Cortex of kidney (tissue), 1 donor: ENCODE results near the gene LHX5.

Experiments
- DNase-seq: peaks from one replicate; lab custom pipeline; 2025; lab: John Stamatoyannopoulos, UW

LHX5 gene

GRCh38 chr12:113477842-113478215, 6.2 kb upstream of the LHX5 start:
- DNase-seq: no peak

- no peak for DNase-seq
Measured at GRCh38 chr12:113477171-113477841, 5.6 kb upstream of the LHX5 start.

GRCh38 chr12:113476176-113476986, 4.7 kb upstream of the LHX5 start:
- no peak for DNase-seq

GRCh38 chr12:113475451-113476175, 3.9 kb upstream of the LHX5 start:
- no peak for DNase-seq

GRCh38 chr12:113474635-113475436, 3.2 kb upstream of the LHX5 start:
- DNase-seq: no peak

- no peak for DNase-seq
Measured at GRCh38 chr12:113473942-113474341, 2.3 kb upstream of the LHX5 start.

- no peak for DNase-seq
Measured at GRCh38 chr12:113473400-113473799, 1.7 kb upstream of the LHX5 start.

- no peak for DNase-seq
Measured at GRCh38 chr12:113472191-113473121, 785 bp upstream of the LHX5 start.

- DNase-seq: no peak
Measured at GRCh38 chr12:113470871-113471618, 626 bp downstream of the LHX5 start.

- DNase-seq: no peak
Measured at GRCh38 chr12:113469949-113470743, 1.5 kb downstream of the LHX5 start.

- no peak for DNase-seq
Measured at GRCh38 chr12:113469224-113469948, 2.3 kb downstream of the LHX5 start.

- DNase-seq: no peak
Measured at GRCh38 chr12:113468365-113469223, 3.1 kb downstream of the LHX5 start.

- DNase-seq: no peak
Measured at GRCh38 chr12:113467502-113468364, 3.9 kb downstream of the LHX5 start.

GRCh38 chr12:113467142-113467501, 4.5 kb downstream of the LHX5 start:
- no peak for DNase-seq

- no peak for DNase-seq
Measured at GRCh38 chr12:113466454-113467141, 5.1 kb downstream of the LHX5 start.

- no peak for DNase-seq
Measured at GRCh38 chr12:113465808-113466453, 5.7 kb downstream of the LHX5 start.
